IMR-90 (cell line): Measurements from ENCODE around the gene PHF19. TPM values are rescaled to one million over a fixed set of nuclear protein-coding genes. Genes with fewer than 3 reads are reported as not detected.

ENCODE experiments used
- ATAC-seq: fragments of 200-7000 bp; cut with Tn5 transposase; 2 replicates; pipeline ENCODE4 v1.9.1; 2020; ENCODE audit warnings: low read depth, mild to moderate bottlenecking, moderate library complexity
- BruUV-seq: library from RNA; stranded (reverse); fragments of 400-500 nt; replicated peaks from 2 replicates; lab custom pipeline; 2021; lab: Mats Ljungman, UMichigan
- CTCF ChIA-PET: fragments of 300-600 bp; formaldehyde crosslinking; extraction: SDS; loops from one replicate; lab custom pipeline; 2021; ENCODE audit warnings: antibody characterized with exemption; lab: Yijun Ruan, JAX
- POLR2A ChIA-PET: fragments of 300-600 bp; sonication (Branson Sonifier 250); formaldehyde crosslinking; loops from one replicate; lab custom pipeline; 2022; ENCODE audit warnings: antibody characterized with exemption; ENCODE audit not compliant: unreplicated experiment; lab: Charles Lee
- DNase-seq: peaks from one replicate; pipeline ENCODE4 v3.0.0; 2013
- H2AFZ ChIP-seq: replicated peaks from 2 replicates; pipeline ENCODE3; 2013; ENCODE audit warnings: low read length, mild to moderate bottlenecking; ENCODE audit not compliant: poor library complexity
- H2AK5ac ChIP-seq: 2 replicates; pipeline ENCODE4 v1.6.1; 2013; ENCODE audit warnings: low read depth, low read length, inconsistent platforms
- H2AK9ac ChIP-seq: replicated peaks from 2 replicates; pipeline ENCODE3; 2013; ENCODE audit warnings: mild to moderate bottlenecking, low read depth, low read length, moderate library complexity; ENCODE audit not compliant: poor library complexity
- H2BK120ac ChIP-seq: 2 replicates; pipeline ENCODE4 v1.6.1; 2013; ENCODE audit warnings: low read depth, low read length, inconsistent platforms
- H2BK15ac ChIP-seq: 3 replicates; pipeline ENCODE4 v1.6.1; 2013; ENCODE audit warnings: low read depth, low read length, inconsistent platforms
- H2BK20ac ChIP-seq: 2 replicates; pipeline ENCODE4 v1.6.1; 2013; ENCODE audit warnings: low read depth, mild to moderate bottlenecking, inconsistent platforms, low read length, moderate library complexity
- H2BK5ac ChIP-seq: 2 replicates; pipeline ENCODE4 v1.6.1; 2013; ENCODE audit warnings: mild to moderate bottlenecking, low read depth, low read length, inconsistent platforms; ENCODE audit not compliant: poor library complexity, severe bottlenecking
- H3K14ac ChIP-seq: replicated peaks from 2 replicates; pipeline ENCODE4 v1.6.1; 2013; ENCODE audit warnings: low read depth, low read length, inconsistent platforms
- H3K18ac ChIP-seq: 2 replicates; pipeline ENCODE4 v1.6.1; 2013; ENCODE audit warnings: low read depth, low read length, control low read depth
- H3K23ac ChIP-seq: 2 replicates; pipeline ENCODE4 v1.6.1; 2013; ENCODE audit warnings: low read depth, low read length, inconsistent platforms
- H3K27ac ChIP-seq: 2 replicates; pipeline ENCODE4 v1.5.1; 2013; ENCODE audit warnings: mild to moderate bottlenecking, control low read depth, low read length; ENCODE audit not compliant: insufficient read depth
- H3K27me3 ChIP-seq: 2 replicates; pipeline ENCODE4 v1.6.1; 2013; ENCODE audit warnings: low read length; ENCODE audit not compliant: control insufficient read depth, insufficient read depth
- H3K36me3 ChIP-seq: 2 replicates; pipeline ENCODE4 v1.6.1; 2013; ENCODE audit warnings: low read length, mixed read lengths; ENCODE audit not compliant: control insufficient read depth, insufficient read depth
- H3K4ac ChIP-seq: 2 replicates; pipeline ENCODE4 v1.6.1; 2013; ENCODE audit warnings: low read depth, low read length, inconsistent platforms
- H3K4me1 ChIP-seq: 2 replicates; pipeline ENCODE4 v1.6.1; 2013; ENCODE audit warnings: low read length, mixed read lengths; ENCODE audit not compliant: control insufficient read depth, insufficient read depth
- H3K4me2 ChIP-seq: 2 replicates; pipeline ENCODE4 v1.6.1; 2013; ENCODE audit warnings: low read depth, mild to moderate bottlenecking, control low read depth, low read length, moderate library complexity
- H3K4me3 ChIP-seq: 2 replicates; pipeline ENCODE4 v1.5.1; 2013; ENCODE audit warnings: low read depth, mild to moderate bottlenecking, control low read depth, low read length, moderate library complexity; ENCODE audit not compliant: insufficient read depth
- H3K56ac ChIP-seq: 2 replicates; pipeline ENCODE4 v1.6.1; 2013; ENCODE audit warnings: low read length, inconsistent platforms; ENCODE audit not compliant: insufficient read depth; ENCODE audit errors: extremely low read depth
- H3K79me1 ChIP-seq, 2 experiments: 2 replicates each; pipeline ENCODE4 v1.6.1; 2013; ENCODE audit warnings: low read length in 2 of 2, inconsistent platforms in 1 of 2, low read depth in 1 of 2
- H3K9ac ChIP-seq: 2 replicates; pipeline ENCODE4 v1.6.1; 2013; ENCODE audit warnings: low read depth, low read length, control low read depth
- H3K9me1 ChIP-seq: 2 replicates; pipeline ENCODE4 v1.6.1; 2013; ENCODE audit warnings: low read length, inconsistent platforms; ENCODE audit not compliant: insufficient read depth
- H3K9me3 ChIP-seq: 2 replicates; pipeline ENCODE4 v1.6.1; 2013; ENCODE audit warnings: low read length; ENCODE audit not compliant: control insufficient read depth, insufficient read depth
- H4K20me1 ChIP-seq: 2 replicates; pipeline ENCODE4 v1.6.1; 2013; ENCODE audit warnings: low read length, inconsistent platforms; ENCODE audit not compliant: insufficient read depth
- H4K5ac ChIP-seq: 2 replicates; pipeline ENCODE4 v1.6.1; 2013; ENCODE audit warnings: mild to moderate bottlenecking, low read depth, low read length, control low read depth
- H4K8ac ChIP-seq, 2 experiments: 2 replicates each; pipeline ENCODE4 v1.6.1; 2013; ENCODE audit warnings: low read depth in 2 of 2, low read length in 2 of 2, control low read depth in 1 of 2, inconsistent platforms in 1 of 2
- H4K91ac ChIP-seq: 2 replicates; pipeline ENCODE4 v1.6.1; 2013; ENCODE audit warnings: low read depth, low read length, inconsistent platforms; ENCODE audit not compliant: insufficient read depth
- CTCF ChIP-seq: conservative IDR thresholded peaks from 2 replicates; pipeline ENCODE4 v1.5.1; 2012; ENCODE audit warnings: mild to moderate bottlenecking, low read depth, low read length, improper control_type of control experiment
- POLR2A ChIP-seq: IDR thresholded peaks from 2 replicates; pipeline ENCODE4 v1.6.1; 2012; ENCODE audit warnings: mild to moderate bottlenecking, low read depth, low read length
- RCOR1 ChIP-seq: IDR thresholded peaks from 2 replicates; pipeline ENCODE4 v1.6.1; 2012; ENCODE audit warnings: mild to moderate bottlenecking, low read length, improper control_type of control experiment; ENCODE audit not compliant: insufficient replicate concordance
- WGBS, 2 experiments: methylation state at CpG; one replicate each; pipeline versions ENCODE4 v1.1.5 to v1.1.7; 2013; ENCODE audit warnings: missing lambda C conversion rate in 2 of 2; ENCODE audit not compliant: insufficient read length in 1 of 2; ENCODE audit errors: extremely low coverage in 2 of 2; 5-methylcytosine and 5-hydroxymethylcytosine counted together
- dilution Hi-C: fragments of 300-500 bp; cut with HindIII; formaldehyde crosslinking; loops from one replicate; pipeline ENCODE4 v1.14.3; 2018; ENCODE audit warnings: low sequenced_read_pairs; ENCODE audit not compliant: unreplicated experiment
- in situ Hi-C: fragments of 300-500 bp; cut with MboI; formaldehyde crosslinking; loops from 3 replicates; pipeline ENCODE4 v1.14.3; 2019; ENCODE audit warnings: low sequenced_read_pairs, inconsistent platforms, mixed read lengths
- intact Hi-C: fragments of 100-400 bp; cut with micrococcal nuclease; formaldehyde crosslinking; loops from 2 replicates; pipeline ENCODE4 v1.10.0; 2022
- polyA plus RNA-seq, 3 experiments: library from polyadenylated mRNA; depleted of rRNA; stranded (reverse); fragments of >200 nt; gene quantifications; 2 replicates each; pipeline ENCODE4 v1.2.3, GENCODE V29; 2012; ENCODE audit warnings: low replicate concordance in 1 of 3
- total RNA-seq: library from RNA; depleted of rRNA; stranded (reverse); fragments of >200 nt; gene quantifications from 2 replicates; pipeline ENCODE4 v1.2.3, GENCODE V29; 2012
- TF ChIP-seq, protein P1 (sequence below): fragments of 150-350 bp; IDR thresholded peaks from 2 replicates; pipeline ENCODE4 v1.6.1; 2016; ENCODE audit warnings: low read depth, mild to moderate bottlenecking, low read length, moderate library complexity, borderline replicate concordance

PHF19 gene
- total and polyA plus RNA-seq, 2 of the 4 experiments (the other 2 are of a cell fraction) = 37.6 to 55.6 TPM

DNA sequence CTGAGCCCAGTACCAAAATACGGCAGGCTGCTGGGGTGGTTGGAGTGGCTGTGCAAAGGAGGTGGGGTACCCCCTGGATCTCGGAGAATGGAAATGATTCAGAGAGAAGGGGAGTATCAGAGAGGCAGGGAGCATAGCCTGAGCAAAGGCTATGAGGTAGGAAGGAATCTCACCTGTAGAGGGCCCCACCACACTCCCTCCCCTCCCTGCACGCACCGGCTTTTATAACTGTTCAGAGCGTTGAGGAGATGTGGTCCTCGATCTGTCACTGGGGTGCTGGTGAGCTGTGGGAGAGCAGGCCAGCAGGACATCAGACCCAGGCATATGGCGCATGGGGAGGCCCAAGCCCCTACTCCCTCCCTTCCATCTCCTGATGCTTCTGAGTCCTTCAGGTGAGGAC, 13.2 kb downstream of the PHF19 start:
- H3K27ac ChIP-seq = no peak overlapping the region
- intact Hi-C loops (no loop called here), dilution Hi-C loops (no loop called here), in situ Hi-C loops (no loop called here)
- H3K36me3 ChIP-seq = peaks cover 46% of the 10 kb centered on the region
- no TSS peak for BruUV-seq
- H4K91ac ChIP-seq = no peak overlapping the region
- CTCF ChIA-PET = no interaction called here
- no peak overlapping the region for H2AK5ac ChIP-seq
- no peak overlapping the region for H2BK20ac ChIP-seq
- POLR2A ChIA-PET = no interaction called here
- H3K9ac ChIP-seq = no peak overlapping the region
- no peak overlapping the region for H3K4me2 ChIP-seq
- DNase-seq (no peak), ATAC-seq (no peak)
- no peak overlapping the region for H3K18ac ChIP-seq
- no peak overlapping the region for H2BK120ac ChIP-seq
- no peak overlapping the region for H3K56ac ChIP-seq
- H3K9me3 ChIP-seq = no peaks in the 10 kb centered on the region
- peaks cover 5% of the 10 kb centered on the region for H3K4me1 ChIP-seq
- no peaks in the 10 kb centered on the region for H3K27me3 ChIP-seq
- WGBS, 2 experiments = no CpG with 5 or more reads among the region's 7 CpGs
- H4K20me1 ChIP-seq = no peaks in the 10 kb centered on the region
- H4K8ac ChIP-seq = no peak overlapping the region
- TF ChIP-seq CTCF = no peak
- TF ChIP-seq, protein P1, sequence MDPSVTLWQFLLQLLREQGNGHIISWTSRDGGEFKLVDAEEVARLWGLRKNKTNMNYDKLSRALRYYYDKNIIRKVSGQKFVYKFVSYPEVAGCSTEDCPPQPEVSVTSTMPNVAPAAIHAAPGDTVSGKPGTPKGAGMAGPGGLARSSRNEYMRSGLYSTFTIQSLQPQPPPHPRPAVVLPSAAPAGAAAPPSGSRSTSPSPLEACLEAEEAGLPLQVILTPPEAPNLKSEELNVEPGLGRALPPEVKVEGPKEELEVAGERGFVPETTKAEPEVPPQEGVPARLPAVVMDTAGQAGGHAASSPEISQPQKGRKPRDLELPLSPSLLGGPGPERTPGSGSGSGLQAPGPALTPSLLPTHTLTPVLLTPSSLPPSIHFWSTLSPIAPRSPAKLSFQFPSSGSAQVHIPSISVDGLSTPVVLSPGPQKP = no peak
- TF ChIP-seq POLR2A = no peak
- TF ChIP-seq RCOR1 = no peak
- H3K23ac ChIP-seq = no peak overlapping the region
- no peak overlapping the region for H3K14ac ChIP-seq
- no peak overlapping the region for H4K5ac ChIP-seq
- no peak overlapping the region for H3K4ac ChIP-seq
- H3K9me1 ChIP-seq = peaks cover 15% of the 10 kb centered on the region; the same call in 1 of the 2 replicates
- no peak overlapping the region for H2AFZ ChIP-seq
- no peak overlapping the region for H2BK5ac ChIP-seq
- H2AK9ac ChIP-seq = no peak overlapping the region
- no peak overlapping the region for H3K4me3 ChIP-seq
- peaks cover 7 to 21% of the 10 kb centered on the region in 2 experiments for H3K79me1 ChIP-seq
- H2BK15ac ChIP-seq = no peak overlapping the region
